ENCODE data around the gene HOXA6. TPM values are rescaled to one million over a fixed set of nuclear protein-coding genes. Genes with fewer than 3 reads are reported as not detected.

Gene HOXA6
- total RNA-seq, 1 experiment from 2014 or later = not detected

DNA sequence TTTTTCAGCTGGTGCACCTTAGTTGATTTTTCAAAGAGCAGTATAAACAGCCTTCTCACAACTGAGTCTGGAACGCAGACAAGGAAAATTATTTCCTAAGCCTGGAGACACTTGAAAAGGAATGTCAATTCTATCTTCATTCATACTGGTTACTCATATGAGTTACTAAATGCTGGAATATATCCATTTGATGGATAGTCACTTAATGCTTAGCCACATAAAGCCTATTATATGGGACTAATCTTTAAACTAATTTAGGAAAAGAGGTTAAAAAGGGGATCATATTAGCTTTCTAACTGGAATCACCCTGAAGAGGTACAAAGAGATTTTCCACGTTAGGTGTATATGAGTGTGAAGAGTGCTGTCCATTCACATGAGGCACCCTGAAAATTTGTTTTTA, 15.4 kb downstream of the HOXA6 start (continued):
- no peak for TF ChIP-seq ARID4B (CRISPR knock-in tag; IDR thresholded peaks at IDR 0.05; ENCODE audit: borderline replicate concordance)
- TF ChIP-seq ATF2 (CRISPR knock-in tag; IDR thresholded peaks at IDR 0.05; ENCODE audit: borderline replicate concordance, low read depth) = no peak
- TF ChIP-seq PRRX2 (CRISPR knock-in tag; IDR thresholded peaks at IDR 0.05) = no peak
- TF ChIP-seq, protein P1, sequence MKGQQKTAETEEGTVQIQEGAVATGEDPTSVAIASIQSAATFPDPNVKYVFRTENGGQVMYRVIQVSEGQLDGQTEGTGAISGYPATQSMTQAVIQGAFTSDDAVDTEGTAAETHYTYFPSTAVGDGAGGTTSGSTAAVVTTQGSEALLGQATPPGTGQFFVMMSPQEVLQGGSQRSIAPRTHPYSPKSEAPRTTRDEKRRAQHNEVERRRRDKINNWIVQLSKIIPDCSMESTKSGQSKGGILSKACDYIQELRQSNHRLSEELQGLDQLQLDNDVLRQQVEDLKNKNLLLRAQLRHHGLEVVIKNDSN (CRISPR knock-in tag; IDR thresholded peaks at IDR 0.05) = no peak

DNA sequence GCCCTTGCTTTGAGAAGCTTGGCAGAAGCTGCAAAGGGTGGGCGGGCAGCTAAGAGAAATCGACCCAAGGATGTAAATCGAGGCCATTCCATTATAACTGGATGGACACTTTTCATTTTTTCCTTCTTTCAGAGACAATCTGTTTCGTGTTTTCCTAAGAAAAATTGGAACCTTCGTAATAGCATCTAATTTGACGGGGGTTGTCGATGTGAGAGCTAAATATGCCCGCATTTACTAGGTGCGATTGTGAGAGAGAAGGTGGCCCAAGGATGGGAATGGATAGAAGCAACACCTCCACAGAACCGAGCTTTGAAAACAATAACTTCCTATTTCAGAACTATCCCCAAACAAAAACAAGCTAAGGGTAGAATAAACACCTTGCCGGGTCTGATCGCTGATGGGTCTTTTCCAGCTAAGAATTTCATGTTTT, 16.2 kb downstream of the HOXA6 start:
- no peaks in the 10 kb centered on the region; the same call in 1 of the 2 replicates for H3K36me3 Mint-ChIP-seq
- ChIA-PET POLR2A (interaction anchor here (0.8 kb wide), 1 partner anchor 259 kb away, joined by 3 read pairs; no protein-coding TSS in a partner anchor), CTCF (interaction anchor here (0.9 to 2.6 kb wide), 5 partner anchors 12 to 450 kb away, joined by 4 to 7 read pairs (median 4); partner anchors contain the start of gene HOXA5)
- H3K27ac Mint-ChIP-seq = no peak overlapping the region
- H3K27me3 Mint-ChIP-seq (ENCODE audit: low read depth) = peaks cover 96% of the 10 kb centered on the region
- peak overlapping the region; percentile 57 for H3K4me3 Mint-ChIP-seq
- ATAC-seq (no peak), DNase-seq (ENCODE audit: low spot score) (no peak)
- H3K9me3 Mint-ChIP-seq = no peaks in the 10 kb centered on the region
- peaks cover 12% of the 10 kb centered on the region; the same call in 1 of the 2 replicates for H3K4me1 Mint-ChIP-seq
- TF ChIP-seq ZSCAN18 (CRISPR knock-in tag; IDR thresholded peaks at IDR 0.05) = no peak
- TF ChIP-seq TEAD1 (CRISPR knock-in tag; IDR thresholded peaks at IDR 0.05) = no peak
- TF ChIP-seq GRHL2 (CRISPR knock-in tag; IDR thresholded peaks at IDR 0.05; ENCODE audit: insufficient replicate concordance, severe bottlenecking) = no peak
- TF ChIP-seq CTCF (IDR thresholded peaks at IDR 0.05) = no peak
- TF ChIP-seq, protein P2, sequence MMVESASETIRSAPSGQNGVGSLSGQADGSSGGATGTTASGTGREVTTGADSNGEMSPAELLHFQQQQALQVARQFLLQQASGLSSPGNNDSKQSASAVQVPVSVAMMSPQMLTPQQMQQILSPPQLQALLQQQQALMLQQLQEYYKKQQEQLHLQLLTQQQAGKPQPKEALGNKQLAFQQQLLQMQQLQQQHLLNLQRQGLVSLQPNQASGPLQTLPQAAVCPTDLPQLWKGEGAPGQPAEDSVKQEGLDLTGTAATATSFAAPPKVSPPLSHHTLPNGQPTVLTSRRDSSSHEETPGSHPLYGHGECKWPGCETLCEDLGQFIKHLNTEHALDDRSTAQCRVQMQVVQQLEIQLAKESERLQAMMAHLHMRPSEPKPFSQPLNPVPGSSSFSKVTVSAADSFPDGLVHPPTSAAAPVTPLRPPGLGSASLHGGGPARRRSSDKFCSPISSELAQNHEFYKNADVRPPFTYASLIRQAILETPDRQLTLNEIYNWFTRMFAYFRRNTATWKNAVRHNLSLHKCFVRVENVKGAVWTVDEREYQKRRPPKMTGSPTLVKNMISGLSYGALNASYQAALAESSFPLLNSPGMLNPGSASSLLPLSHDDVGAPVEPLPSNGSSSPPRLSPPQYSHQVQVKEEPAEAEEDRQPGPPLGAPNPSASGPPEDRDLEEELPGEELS (CRISPR knock-in tag; IDR thresholded peaks at IDR 0.05) = no peak
- TF ChIP-seq, protein P3, sequence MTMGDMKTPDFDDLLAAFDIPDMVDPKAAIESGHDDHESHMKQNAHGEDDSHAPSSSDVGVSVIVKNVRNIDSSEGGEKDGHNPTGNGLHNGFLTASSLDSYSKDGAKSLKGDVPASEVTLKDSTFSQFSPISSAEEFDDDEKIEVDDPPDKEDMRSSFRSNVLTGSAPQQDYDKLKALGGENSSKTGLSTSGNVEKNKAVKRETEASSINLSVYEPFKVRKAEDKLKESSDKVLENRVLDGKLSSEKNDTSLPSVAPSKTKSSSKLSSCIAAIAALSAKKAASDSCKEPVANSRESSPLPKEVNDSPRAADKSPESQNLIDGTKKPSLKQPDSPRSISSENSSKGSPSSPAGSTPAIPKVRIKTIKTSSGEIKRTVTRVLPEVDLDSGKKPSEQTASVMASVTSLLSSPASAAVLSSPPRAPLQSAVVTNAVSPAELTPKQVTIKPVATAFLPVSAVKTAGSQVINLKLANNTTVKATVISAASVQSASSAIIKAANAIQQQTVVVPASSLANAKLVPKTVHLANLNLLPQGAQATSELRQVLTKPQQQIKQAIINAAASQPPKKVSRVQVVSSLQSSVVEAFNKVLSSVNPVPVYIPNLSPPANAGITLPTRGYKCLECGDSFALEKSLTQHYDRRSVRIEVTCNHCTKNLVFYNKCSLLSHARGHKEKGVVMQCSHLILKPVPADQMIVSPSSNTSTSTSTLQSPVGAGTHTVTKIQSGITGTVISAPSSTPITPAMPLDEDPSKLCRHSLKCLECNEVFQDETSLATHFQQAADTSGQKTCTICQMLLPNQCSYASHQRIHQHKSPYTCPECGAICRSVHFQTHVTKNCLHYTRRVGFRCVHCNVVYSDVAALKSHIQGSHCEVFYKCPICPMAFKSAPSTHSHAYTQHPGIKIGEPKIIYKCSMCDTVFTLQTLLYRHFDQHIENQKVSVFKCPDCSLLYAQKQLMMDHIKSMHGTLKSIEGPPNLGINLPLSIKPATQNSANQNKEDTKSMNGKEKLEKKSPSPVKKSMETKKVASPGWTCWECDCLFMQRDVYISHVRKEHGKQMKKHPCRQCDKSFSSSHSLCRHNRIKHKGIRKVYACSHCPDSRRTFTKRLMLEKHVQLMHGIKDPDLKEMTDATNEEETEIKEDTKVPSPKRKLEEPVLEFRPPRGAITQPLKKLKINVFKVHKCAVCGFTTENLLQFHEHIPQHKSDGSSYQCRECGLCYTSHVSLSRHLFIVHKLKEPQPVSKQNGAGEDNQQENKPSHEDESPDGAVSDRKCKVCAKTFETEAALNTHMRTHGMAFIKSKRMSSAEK (CRISPR knock-in tag; IDR thresholded peaks at IDR 0.05; ENCODE audit: borderline replicate concordance) = no peak
- no peak for TF ChIP-seq RELA (CRISPR knock-in tag; IDR thresholded peaks at IDR 0.05; ENCODE audit: borderline replicate concordance)
- no peak for TF ChIP-seq NFATC4 (CRISPR knock-in tag; IDR thresholded peaks at IDR 0.05)
- TF ChIP-seq CDX4 (CRISPR knock-in tag; IDR thresholded peaks at IDR 0.05; ENCODE audit: borderline replicate concordance) = no peak
- TF ChIP-seq ESRRA (CRISPR knock-in tag; IDR thresholded peaks at IDR 0.05; ENCODE audit: borderline replicate concordance) = no peak
- TF ChIP-seq PREB (CRISPR knock-in tag; IDR thresholded peaks at IDR 0.05; ENCODE audit: borderline replicate concordance) = no peak
